ENCODE measurements around the gene GABRR2.
"Not testable (repeated sequence)": the region's sequence is repeated elsewhere in the genome, so short reads cannot be mapped to it uniquely, and the experiment has no call there.

GABRR2 gene

GRCh38 chr6:89255417-89255816, 59.7 kb downstream of the GABRR2 start:
- no peak for DNase-seq

DNA sequence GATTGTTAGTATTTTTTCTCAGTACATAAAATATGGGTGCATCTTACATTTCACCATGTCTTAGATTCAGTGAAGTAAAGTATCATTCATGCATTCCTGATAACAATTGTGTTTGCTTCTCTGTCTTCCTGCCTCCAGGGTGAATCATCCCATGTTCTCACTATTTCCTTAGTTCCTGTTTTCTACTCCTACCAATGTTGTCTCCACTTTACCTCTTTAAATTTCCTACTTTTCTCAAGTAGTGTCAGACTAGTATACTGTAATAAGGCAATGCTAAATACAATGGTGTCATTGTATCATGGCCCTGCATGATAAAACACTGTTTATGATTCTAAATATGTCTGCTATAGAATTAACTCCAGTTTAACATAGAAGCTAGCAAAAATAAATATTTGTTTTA, 60.5 kb downstream of the GABRR2 start:
- DNase-seq, result no peak

GRCh38 chr6:89252907-89253306, 62.2 kb downstream of the GABRR2 start:
- no peak for DNase-seq

DNA sequence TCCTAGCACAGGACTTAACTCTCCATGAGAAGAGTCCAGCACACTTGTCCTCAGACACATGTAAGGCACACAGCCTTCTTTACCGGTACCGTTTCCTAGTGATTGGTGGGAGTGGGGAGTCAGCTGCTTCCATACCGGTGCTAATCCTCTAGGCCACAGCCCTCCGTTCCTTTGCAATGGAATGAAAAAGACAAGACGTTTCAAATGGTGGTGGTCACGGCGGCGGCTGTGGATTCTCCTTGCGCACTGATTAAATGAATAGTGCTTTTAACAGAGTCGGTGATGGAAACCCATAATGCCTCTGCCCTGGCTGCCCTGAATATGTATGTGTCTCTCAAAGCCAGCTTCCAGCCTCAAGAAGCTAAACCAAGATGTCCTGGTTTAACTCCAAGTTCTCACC, 63.1 kb downstream of the GABRR2 start:
- DNase-seq, result no peak

DNA sequence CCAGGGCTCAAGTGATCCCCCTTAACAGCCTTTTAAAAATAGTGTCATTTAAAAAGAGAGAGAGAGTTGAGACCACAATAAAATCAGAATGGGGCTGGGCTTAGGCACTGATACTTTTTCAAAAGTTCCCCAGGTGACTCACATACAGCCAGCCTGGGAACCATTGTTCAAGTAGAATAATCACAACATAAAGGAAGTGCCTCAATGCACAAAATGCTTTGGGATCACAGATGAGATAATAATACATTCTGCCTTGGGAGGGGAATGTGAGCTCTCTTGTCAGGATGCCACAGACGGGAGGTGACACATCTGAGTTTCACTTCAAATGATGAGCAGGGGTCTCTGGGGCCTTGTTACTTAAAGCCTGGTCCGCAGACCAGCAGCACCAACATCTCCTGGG, 63.9 kb downstream of the GABRR2 start:
- DNase-seq, result no peak

DNA sequence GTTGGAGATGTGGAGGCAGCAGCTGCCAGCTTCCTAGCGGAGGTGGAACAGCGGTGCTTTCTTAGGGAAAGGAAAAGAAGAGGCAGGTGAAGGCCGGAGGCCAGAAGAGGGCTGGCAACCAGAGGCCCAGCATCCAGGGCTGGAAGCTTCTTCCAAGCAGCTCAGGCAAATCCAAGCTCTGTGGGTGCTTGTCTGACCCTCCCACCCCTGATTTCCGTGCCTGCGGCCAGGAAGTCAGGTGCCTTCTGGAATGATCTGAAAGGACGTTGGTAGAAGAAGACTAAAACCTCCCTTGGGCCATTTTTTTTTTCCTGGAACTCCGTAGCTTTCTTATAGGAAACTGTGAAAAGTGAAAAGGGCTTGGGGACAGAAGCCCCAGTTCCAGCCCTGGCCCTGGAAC, 64.9 kb downstream of the GABRR2 start:
- DNase-seq, result no peak

GRCh38 chr6:89244241-89244985, 70.7 kb downstream of the GABRR2 start:
- no peak for DNase-seq

GRCh38 chr6:89243331-89243629, 71.8 kb downstream of the GABRR2 start:
- no peak for DNase-seq

DNA sequence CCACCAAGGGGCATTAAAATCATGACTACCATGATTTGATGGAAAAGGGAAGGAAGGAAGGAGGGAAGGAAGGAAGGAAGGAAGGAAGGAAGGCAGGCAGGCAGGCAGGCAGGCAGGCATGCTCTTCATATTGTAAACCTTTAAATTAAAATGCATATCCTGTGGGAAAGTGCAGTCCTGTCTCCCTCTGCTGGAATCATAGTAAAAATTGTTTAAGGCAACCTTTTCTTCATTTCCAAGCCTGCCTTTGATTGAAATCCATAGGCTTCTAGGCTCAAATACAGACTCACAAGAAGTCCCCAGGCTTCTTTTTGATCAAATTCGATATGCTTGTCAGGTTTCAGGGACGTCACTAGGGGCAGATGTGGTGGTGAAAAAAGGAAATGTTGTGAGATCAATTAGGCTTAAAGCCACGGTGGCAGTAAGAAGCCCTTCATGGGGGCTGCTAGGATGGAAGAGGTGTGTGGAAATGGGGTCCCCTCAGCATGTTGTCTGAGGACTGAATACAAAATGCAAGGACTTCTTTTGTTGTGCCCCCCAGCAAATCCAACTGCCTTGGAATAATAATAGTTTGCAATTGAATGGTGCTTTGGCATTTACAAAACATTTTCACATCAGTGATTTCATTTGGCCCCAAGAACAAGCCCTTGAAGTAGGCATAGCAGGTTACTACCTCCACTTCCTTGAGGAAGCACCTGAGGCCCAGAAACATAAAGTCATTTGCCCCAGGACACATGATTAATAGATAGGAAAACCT, 72.3 kb downstream of the GABRR2 start:
- no peak for DNase-seq

DNA sequence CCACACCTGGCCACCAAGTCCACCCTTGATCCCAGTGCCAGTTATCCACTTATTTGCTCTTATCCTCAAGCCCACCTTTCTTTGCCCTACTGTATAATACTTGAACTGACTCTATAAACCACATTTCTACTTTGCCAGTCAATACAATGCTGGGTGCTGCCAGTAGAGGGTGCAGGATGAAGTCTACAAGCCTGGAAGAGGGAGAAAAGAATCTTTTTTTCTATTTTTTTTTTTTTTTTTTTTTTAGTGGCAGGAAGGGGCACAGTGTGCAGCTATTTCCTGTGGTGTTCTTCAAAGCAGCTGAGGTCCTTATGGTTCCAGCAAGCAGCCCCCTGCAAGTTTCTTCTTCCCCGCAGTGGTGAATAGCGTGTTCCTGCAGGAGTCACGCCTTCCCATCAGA, 75.8 kb downstream of the GABRR2 start:
- DNase-seq, result no peak

- no peak for DNase-seq
Measured at GRCh38 chr6:89237158-89237557, 77.9 kb downstream of the GABRR2 start.

DNA sequence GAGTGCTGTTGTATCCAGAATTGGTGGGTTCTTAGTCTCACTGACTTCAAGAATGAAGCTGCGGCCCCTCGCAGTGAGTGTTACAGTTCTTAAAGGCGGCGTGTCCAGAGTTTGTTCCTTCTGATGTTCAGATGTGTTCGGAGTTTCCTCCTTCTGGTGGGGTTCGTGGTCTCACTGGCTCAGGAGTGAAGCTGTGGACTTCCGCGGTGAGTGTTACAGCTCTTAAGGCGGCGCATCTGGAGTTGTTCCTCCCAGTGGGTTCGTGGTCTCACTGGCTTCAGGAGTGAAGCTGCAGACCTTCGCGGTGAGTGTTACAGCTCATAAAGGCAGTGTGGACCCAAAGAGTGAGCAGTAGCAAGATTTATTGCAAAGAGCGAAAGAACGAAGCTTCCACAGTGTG, 81.5 kb downstream of the GABRR2 start:
- DNase-seq, result not testable (repeated sequence)

- DNase-seq, result no peak
Measured at GRCh38 chr6:89222712-89223039, 92.4 kb downstream of the GABRR2 start.

DNA sequence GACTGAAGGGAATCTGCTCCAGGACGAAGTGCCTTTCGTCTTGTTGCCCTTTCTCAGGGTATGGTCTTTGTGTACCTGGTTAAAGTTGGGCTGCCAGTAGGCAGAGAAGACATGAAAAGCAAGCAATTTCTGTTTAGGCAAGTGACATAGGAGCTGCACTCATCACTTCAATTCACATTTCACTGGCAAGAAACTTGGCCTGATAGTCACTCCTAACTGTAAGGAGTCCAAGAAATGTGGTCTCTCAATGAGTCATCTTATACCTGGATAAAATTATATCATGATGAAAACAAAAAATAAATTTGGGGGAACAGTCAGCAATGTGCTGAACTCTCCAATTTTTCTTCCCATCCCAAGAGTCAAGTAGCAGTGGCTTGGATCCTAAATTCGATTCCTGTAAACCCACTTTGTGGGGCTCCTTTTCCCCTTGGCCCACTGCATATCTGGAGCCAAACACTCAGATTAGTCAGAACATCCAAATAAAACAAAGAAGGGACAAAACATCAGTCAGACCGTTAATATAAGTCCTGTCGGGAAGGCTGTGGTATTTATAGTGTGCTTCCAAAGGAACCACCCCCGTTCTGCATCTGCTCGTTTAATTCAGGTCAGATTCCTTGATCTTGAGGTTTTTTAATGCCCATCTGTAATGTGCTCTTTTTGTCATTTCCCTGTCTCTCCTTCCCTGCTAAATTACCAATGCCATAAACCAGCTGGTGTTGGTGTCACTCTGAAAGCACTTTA, 93.0 kb downstream of the GABRR2 start:
- DNase-seq, result no peak

- DNase-seq, result no peak
Measured at GRCh38 chr6:89221129-89221528, 94.0 kb downstream of the GABRR2 start.

GRCh38 chr6:89217299-89217910, 97.7 kb downstream of the GABRR2 start, which contains the start of gene GABRR1:
TSS of gene GABRR1 (minus strand) at chr6:89217358. CDS start at chr6:89217322, 36 bp downstream.
- no peak for DNase-seq

GRCh38 chr6:89216411-89216810, 98.7 kb downstream of the GABRR2 start:
- no peak for DNase-seq

GRCh38 chr6:89215391-89215790, 99.7 kb downstream of the GABRR2 start:
- DNase-seq, result no peak

- no peak for DNase-seq
Measured at GRCh38 chr6:89214197-89214596, 100.9 kb downstream of the GABRR2 start.

GRCh38 chr6:89212472-89212871, 102.6 kb downstream of the GABRR2 start:
- no peak for DNase-seq

GRCh38 chr6:89209457-89209856, 105.6 kb downstream of the GABRR2 start:
- no peak for DNase-seq

- no peak for DNase-seq
Measured at GRCh38 chr6:89208551-89208950, 106.5 kb downstream of the GABRR2 start.
